GM12892 (cell line): ENCODE measurements around the gene ANKS1A.

Source experiments
- DNase-seq: peaks from one replicate; pipeline ENCODE4 v3.0.0; 2011; ENCODE audit not compliant: insufficient read length
- FAIRE-seq: peaks from 2 replicates; lab custom pipeline; 2011; peaks lifted over from hg19 to GRCh38; lab: Jason Lieb, UNC
- POLR2A ChIP-seq: IDR thresholded peaks from 2 replicates; pipeline ENCODE4 v1.6.1; 2011; ENCODE audit warnings: low read depth, low read length, control low read depth
- POLR2AphosphoS5 ChIP-seq: IDR thresholded peaks from 2 replicates; pipeline ENCODE4 v1.6.1; 2011; ENCODE audit warnings: low read depth, low read length, control low read depth
- TAF1 ChIP-seq: IDR thresholded peaks from 2 replicates; pipeline ENCODE4 v1.6.1; 2011; ENCODE audit warnings: low read depth, mild to moderate bottlenecking, control low read depth, low read length, borderline replicate concordance

Gene ANKS1A

GRCh38 chr6:34970957-34971356, 81.9 kb downstream of the ANKS1A start:
- FAIRE-seq (no peak), DNase-seq (no peak)
- TF ChIP-seq TAF1 (no peak), POLR2AphosphoS5 (no peak), POLR2A (no peak)

GRCh38 chr6:34973547-34974248, 84.6 kb downstream of the ANKS1A start:
- no peak for DNase-seq
- peak; percentile 78 for FAIRE-seq
- TF ChIP-seq TAF1 (no peak), POLR2A (no peak)

DNA sequence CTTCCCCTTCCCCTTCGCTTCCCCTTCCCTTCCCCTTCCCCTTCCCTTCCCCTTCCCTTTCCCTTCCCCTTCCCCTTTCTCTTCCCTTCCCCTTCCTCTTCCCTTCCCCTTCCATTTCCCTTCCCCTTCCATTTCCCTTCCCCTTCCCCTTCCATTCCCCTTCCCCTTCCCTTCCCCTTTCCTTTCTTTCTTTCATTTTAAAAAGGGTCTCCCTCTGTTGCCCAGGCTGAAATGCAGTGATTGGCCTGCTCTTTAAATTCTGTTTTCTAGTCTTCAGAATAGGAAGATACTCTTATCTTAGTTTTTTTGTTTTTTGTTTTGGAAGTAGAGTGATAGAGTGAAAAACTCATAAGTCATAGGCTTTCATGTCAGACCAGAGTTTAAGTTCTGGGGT, 85.2 kb downstream of the ANKS1A start:
- TF ChIP-seq TAF1 = no peak
- TF ChIP-seq POLR2A = no peak
- no peak for TF ChIP-seq POLR2AphosphoS5
- FAIRE-seq (no peak), DNase-seq (no peak)

DNA sequence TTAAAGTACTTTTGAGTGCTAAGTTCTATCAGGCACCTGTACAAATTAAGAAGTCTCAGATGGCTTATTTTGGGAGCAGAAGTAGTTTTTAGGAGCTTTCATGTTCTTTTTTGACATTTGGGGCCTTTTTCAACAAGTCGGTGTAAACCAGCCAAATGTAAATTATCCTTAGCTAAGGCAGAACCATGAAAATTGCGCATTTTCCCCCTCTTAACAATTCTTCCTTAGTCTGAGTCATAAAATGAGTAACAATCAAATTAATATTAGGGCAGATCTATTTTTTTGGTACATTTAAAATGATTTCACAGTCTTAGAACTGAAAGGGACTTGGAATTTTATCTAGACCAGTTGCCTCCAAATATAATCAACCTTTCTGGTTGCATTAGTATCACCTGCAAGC, 87.2 kb downstream of the ANKS1A start:
- no peak for FAIRE-seq

DNA sequence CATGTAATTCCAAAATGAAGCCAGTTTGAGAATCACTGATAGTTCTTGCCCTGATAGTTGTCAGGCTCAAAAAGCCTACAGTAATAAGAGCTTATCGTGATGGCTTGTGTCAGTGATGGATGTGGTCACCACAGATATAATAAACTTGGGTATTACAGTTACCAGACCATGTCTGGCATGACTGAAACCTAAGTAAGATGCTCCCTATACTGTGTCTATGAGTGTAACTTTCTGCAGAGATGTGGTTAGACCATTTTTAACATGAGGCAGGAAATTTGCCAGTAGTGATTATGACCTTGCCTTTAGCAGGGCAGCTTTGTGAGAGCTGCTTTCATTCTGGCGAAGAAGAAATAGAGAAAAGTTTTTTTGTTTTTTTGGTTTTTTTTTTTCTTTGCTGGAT, 90.2 kb downstream of the ANKS1A start:
- FAIRE-seq = no peak
- DNase-seq = no peak
- no peak for TF ChIP-seq POLR2AphosphoS5
- TF ChIP-seq TAF1 = no peak
- no peak for TF ChIP-seq POLR2A

More for the DNA sequence above, 87.2 kb downstream of the ANKS1A start:
- no peak for DNase-seq
- TF ChIP-seq TAF1 = no peak
- TF ChIP-seq POLR2AphosphoS5 = no peak
- no peak for TF ChIP-seq POLR2A

DNA sequence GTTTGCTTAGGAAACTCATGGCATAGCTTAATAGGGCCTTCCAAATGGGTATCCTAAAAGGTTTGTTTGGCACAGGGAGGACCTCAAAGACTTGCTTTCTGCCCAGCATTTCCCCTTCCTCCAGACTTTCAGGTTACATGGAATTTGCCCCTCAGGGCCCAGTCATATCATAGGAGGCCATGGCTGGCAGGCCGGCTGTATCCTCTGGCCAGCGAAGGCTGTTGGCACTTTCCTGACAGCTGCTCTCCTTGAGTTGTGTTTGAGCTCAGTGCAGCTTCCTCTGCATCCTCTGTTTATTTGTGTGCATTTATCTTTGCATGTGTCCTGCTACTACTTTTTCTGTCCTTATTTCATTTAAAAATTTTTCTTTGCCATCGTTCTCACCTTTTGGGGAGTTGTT, 90.9 kb downstream of the ANKS1A start:
- FAIRE-seq = no peak
- no peak for DNase-seq
- TF ChIP-seq POLR2A = no peak
- TF ChIP-seq POLR2AphosphoS5 = no peak
- no peak for TF ChIP-seq TAF1

GRCh38 chr6:34981366-34981765, 92.3 kb downstream of the ANKS1A start:
- FAIRE-seq = no peak
- TF ChIP-seq POLR2AphosphoS5 = no peak
- no peak for TF ChIP-seq TAF1
- TF ChIP-seq POLR2A = no peak
- DNase-seq = no peak

DNA sequence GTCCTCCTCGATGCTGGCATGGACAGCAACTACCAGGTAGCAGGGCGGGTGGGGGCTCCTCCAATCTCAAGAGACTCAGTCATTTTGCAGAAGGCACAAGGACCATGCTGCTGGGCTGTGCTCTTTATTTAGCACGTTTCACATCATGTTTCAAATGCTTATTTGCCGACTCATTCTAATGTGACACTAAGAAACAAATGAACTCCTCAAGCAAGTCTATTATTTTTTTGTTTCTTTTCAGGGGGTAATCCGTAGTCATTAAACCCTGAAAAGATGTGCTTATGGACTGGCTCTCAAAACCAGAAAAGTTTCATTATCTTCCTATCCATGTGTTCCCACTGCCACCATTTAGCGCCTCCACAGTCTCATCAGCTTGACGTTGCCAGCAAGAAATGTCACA, 92.9 kb downstream of the ANKS1A start:
- no peak for FAIRE-seq
- TF ChIP-seq TAF1 = no peak
- TF ChIP-seq POLR2A = no peak
- no peak for TF ChIP-seq POLR2AphosphoS5
- DNase-seq = no peak

GRCh38 chr6:34982424-34982852, 93.4 kb downstream of the ANKS1A start:
- TF ChIP-seq TAF1 (no peak), POLR2A (no peak), POLR2AphosphoS5 (no peak)
- DNase-seq = no peak
- no peak for FAIRE-seq

GRCh38 chr6:34984416-34984815, 95.4 kb downstream of the ANKS1A start:
- DNase-seq = no peak
- no peak for FAIRE-seq
- no peak for TF ChIP-seq TAF1
- no peak for TF ChIP-seq POLR2A
- no peak for TF ChIP-seq POLR2AphosphoS5

GRCh38 chr6:34985236-34985635, 96.2 kb downstream of the ANKS1A start:
- FAIRE-seq = no peak
- no peak for DNase-seq
- no peak for TF ChIP-seq POLR2A
- no peak for TF ChIP-seq POLR2AphosphoS5
- no peak for TF ChIP-seq TAF1

GRCh38 chr6:34986845-34987246, 97.8 kb downstream of the ANKS1A start:
- FAIRE-seq (peak; percentile 69), DNase-seq (peak; percentile 42)
- TF ChIP-seq TAF1 (no peak), POLR2AphosphoS5 (no peak), POLR2A (no peak)
